SK-N-SH treated with all-trans-retinoic acid at 6 μM for 48 hours (cell line): ENCODE data around the gene TMPRSS11F.

Source experiments
- ARNTL ChIP-seq: fragments of 450-650 bp; formaldehyde crosslinking; IDR thresholded peaks from 2 replicates; pipeline ENCODE4 v1.5.0; 2020; ENCODE audit warnings: low read depth, mild to moderate bottlenecking, moderate library complexity, borderline replicate concordance
- BACH2 ChIP-seq: fragments of 250-450 bp; sonication (Bioruptor Pico); IDR thresholded peaks from 2 replicates; pipeline ENCODE4 v1.9.0; 2021; ENCODE audit warnings: mild to moderate bottlenecking, borderline replicate concordance
- OSR1 ChIP-seq: fragments of 250-450 bp; sonication (Bioruptor Pico); IDR thresholded peaks from 2 replicates; pipeline ENCODE4 v1.8.0; 2022; ENCODE audit warnings: moderate library complexity, mild to moderate bottlenecking, inconsistent platforms
- RARB ChIP-seq: fragments of 250-450 bp; sonication (Bioruptor Pico); IDR thresholded peaks from 2 replicates; pipeline ENCODE4 v1.8.0; 2021; ENCODE audit warnings: mild to moderate bottlenecking, moderate library complexity
- SNAI2 ChIP-seq: fragments of 250-450 bp; sonication (Bioruptor Pico); IDR thresholded peaks from 2 replicates; pipeline ENCODE4 v1.5.0; 2020; ENCODE audit warnings: mild to moderate bottlenecking, moderate library complexity
- TCF4 ChIP-seq: fragments of 250-450 bp; sonication (Bioruptor Pico); IDR thresholded peaks from 2 replicates; pipeline ENCODE4 v1.8.0; 2021; ENCODE audit warnings: mild to moderate bottlenecking, moderate library complexity, borderline replicate concordance
- ZC3H10 ChIP-seq: fragments of 250-450 bp; sonication (Bioruptor Pico); IDR thresholded peaks from 2 replicates; pipeline ENCODE4 v1.5.1; 2021; ENCODE audit warnings: mild to moderate bottlenecking, moderate library complexity
- ZFP3 ChIP-seq: fragments of 250-450 bp; sonication (Bioruptor Pico); IDR thresholded peaks from 2 replicates; pipeline ENCODE4 v1.5.0; 2020; ENCODE audit warnings: mild to moderate bottlenecking, moderate library complexity
- ZNF565 ChIP-seq: fragments of 450-650 bp; formaldehyde crosslinking; conservative IDR thresholded peaks from 2 replicates; pipeline ENCODE4 v1.5.0; 2020; ENCODE audit warnings: low read depth, mild to moderate bottlenecking, moderate library complexity
- TF ChIP-seq, protein P1 (sequence below): fragments of 250-450 bp; sonication (Bioruptor Pico); IDR thresholded peaks from 2 replicates; pipeline ENCODE4 v1.8.0; 2020; ENCODE audit warnings: mild to moderate bottlenecking, moderate library complexity, borderline replicate concordance
- TF ChIP-seq, protein P2 (sequence below): fragments of 250-450 bp; sonication (Bioruptor Pico); IDR thresholded peaks from 2 replicates; pipeline ENCODE4 v1.5.0; 2020; ENCODE audit warnings: mild to moderate bottlenecking, moderate library complexity

GRCh38 chr4:68152411-68152810, 22.7 kb upstream of the TMPRSS11F start:
- TF ChIP-seq RARB (CRISPR knock-in tag) (no peak), ZFP3 (CRISPR knock-in tag) (no peak), OSR1 (CRISPR knock-in tag) (no peak), BACH2 (CRISPR knock-in tag) (no peak), SNAI2 (CRISPR knock-in tag) (no peak), ARNTL (CRISPR knock-in tag) (no peak), TCF4 (CRISPR knock-in tag) (no peak), ZNF565 (no peak), ZC3H10 (no peak)
- TF ChIP-seq, protein P1, sequence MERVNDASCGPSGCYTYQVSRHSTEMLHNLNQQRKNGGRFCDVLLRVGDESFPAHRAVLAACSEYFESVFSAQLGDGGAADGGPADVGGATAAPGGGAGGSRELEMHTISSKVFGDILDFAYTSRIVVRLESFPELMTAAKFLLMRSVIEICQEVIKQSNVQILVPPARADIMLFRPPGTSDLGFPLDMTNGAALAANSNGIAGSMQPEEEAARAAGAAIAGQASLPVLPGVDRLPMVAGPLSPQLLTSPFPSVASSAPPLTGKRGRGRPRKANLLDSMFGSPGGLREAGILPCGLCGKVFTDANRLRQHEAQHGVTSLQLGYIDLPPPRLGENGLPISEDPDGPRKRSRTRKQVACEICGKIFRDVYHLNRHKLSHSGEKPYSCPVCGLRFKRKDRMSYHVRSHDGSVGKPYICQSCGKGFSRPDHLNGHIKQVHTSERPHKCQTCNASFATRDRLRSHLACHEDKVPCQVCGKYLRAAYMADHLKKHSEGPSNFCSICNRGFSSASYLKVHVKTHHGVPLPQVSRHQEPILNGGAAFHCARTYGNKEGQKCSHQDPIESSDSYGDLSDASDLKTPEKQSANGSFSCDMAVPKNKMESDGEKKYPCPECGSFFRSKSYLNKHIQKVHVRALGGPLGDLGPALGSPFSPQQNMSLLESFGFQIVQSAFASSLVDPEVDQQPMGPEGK (CRISPR knock-in tag) = no peak
- TF ChIP-seq, protein P2, sequence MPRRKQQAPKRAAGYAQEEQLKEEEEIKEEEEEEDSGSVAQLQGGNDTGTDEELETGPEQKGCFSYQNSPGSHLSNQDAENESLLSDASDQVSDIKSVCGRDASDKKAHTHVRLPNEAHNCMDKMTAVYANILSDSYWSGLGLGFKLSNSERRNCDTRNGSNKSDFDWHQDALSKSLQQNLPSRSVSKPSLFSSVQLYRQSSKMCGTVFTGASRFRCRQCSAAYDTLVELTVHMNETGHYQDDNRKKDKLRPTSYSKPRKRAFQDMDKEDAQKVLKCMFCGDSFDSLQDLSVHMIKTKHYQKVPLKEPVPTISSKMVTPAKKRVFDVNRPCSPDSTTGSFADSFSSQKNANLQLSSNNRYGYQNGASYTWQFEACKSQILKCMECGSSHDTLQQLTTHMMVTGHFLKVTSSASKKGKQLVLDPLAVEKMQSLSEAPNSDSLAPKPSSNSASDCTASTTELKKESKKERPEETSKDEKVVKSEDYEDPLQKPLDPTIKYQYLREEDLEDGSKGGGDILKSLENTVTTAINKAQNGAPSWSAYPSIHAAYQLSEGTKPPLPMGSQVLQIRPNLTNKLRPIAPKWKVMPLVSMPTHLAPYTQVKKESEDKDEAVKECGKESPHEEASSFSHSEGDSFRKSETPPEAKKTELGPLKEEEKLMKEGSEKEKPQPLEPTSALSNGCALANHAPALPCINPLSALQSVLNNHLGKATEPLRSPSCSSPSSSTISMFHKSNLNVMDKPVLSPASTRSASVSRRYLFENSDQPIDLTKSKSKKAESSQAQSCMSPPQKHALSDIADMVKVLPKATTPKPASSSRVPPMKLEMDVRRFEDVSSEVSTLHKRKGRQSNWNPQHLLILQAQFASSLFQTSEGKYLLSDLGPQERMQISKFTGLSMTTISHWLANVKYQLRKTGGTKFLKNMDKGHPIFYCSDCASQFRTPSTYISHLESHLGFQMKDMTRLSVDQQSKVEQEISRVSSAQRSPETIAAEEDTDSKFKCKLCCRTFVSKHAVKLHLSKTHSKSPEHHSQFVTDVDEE (CRISPR knock-in tag) = no peak
